Amygdala (tissue), 56 donors: ENCODE measurements around the gene GRID1.
"Not testable (repeated sequence)": the region's sequence is repeated elsewhere in the genome, so short reads cannot be mapped to it uniquely, and the experiment has no call there.

Experiments used
- DNase-seq, 56 donors: peaks; one replicate each; lab custom pipeline; 2025; lab: John Stamatoyannopoulos, UW

The GRID1 gene

DNA sequence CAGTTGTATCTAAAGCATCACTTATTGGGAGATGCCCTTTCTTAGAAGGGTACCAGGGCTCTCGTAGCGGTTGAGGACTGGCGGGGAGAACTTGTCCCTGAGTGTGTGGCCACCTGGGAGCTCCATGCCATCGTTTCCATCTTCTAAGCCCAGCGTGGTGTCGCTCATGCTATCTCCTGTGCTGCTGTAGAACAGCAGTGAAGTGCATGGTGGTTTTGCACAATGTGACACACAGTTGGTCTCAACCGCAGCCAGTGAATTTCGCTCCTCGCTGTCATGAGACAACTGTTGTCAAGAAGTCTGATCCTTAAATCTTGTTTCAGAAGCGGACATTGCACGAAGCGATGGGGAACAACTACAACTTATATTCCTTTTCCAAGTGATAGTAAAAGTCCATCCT lies 283.4 kb downstream of the GRID1 start:
- DNase-seq: no peak

DNA sequence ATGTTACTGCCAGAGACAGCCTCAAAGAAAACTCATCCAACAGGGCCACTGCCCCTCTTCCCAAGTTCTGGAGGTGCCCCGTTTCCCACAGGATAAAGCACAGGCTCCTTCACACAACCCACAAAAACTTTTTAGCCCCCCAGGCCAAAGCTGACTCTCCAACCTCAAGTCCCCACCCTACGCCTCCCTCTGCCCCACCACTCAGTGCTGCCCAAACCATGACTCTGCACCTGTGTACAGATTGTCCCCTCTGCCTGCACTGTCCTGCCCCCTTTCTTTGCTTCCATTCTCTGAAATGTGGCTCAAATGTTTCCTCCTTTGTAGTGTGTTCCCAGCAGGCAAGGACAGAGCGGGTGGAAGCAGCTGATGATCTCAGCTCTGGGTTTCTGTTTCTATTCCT lies 284.0 kb downstream of the GRID1 start:
- no peak for DNase-seq

DNA sequence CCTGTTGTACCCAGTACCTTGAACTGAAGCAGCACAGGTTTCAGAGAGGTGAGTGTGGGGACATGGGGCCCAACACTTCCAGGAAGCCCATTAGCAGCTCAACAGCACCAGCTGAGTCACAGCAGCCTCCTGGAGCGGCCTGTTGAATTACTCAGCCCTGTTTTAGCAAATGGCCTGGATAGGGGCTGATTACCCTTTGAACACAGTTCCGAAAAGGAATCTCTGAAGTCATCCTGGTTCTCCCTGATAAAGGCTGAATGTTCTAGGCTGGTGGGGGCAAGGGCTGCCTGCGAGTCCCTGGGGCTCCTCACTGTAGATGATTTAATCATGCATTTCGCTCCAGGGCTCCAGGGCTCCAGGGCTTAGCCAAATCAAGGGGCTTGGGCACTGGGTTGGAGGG lies 287.5 kb downstream of the GRID1 start:
- peak in 1 of 56 donors; percentile 24 for DNase-seq

DNA sequence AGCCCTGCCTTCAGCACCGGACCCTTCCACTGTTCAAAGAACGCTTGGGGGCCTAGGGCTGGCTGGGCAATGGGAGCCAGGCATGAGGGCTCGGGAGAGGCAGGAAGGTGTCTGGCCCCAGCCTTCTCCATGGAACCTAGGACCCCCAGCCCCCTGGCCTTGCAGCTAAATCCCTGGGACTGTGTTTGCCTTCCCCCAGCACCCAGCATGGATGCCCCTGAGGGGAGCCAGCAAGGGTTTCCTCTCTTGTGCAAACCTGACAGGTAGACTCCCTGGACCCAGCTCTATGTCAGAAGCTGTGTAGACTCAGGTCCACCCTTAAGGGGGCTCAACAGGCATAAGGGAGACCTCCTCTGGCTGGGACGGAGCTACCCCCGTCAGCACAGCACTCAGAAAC lies 288.0 kb downstream of the GRID1 start:
- no peak for DNase-seq

DNA sequence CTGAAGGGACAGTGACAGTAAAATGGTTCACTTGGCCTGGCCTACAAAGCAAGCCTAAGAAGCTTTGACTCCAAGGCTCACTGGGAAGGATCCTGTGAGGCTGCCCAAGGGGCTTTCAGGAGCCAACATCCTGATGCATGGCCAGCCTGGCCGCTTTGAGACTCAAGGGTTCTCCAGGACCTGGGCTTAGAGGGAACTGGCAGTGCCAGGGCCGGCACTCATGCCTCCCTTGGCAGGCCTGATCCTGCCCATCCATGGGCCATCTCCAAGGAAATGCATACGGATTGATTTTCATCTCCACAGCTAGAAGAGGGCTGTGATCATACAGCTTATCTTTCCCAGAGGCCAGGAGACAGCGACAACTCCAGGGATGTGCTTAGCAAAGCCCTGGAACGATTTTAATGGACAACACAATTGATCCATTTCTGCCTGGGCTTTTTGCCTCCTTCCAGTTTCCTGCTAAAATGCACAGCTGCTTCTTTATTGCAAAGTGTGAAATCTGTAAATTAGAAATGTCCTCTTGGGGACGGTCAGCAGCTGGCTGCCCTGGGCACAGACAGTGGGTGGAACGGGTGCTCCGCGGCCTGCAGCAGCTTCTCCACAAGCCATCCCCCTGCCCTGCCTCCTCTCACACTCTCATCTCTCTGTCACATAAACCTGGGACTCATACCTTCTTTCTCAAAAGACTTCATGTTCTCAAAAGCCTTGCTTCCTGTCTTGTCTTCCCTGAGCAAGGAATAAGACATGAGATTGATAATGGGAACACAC lies 288.5 kb downstream of the GRID1 start:
- peak in 5 of 56 donors; percentile 14 to 28 (median 16) for DNase-seq

DNA sequence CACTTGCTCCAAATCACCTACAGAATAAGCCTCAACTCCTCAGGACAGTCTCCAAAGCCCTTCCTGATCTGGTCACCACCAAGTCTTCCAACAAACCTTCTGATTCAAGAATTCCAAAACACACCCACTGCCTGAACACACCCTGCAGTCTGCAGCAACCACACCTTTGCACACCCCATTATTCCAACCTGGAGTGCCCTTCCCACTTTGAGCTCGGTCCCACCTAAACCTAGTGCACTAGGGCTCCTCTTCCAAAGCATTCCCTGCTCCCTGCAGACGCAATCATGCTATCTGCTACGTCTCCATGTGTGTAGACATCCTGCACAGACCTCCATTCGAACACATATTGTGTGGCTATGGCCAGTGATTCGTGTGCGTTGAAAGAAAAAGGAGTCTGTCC lies 289.3 kb downstream of the GRID1 start:
- no peak for DNase-seq

DNA sequence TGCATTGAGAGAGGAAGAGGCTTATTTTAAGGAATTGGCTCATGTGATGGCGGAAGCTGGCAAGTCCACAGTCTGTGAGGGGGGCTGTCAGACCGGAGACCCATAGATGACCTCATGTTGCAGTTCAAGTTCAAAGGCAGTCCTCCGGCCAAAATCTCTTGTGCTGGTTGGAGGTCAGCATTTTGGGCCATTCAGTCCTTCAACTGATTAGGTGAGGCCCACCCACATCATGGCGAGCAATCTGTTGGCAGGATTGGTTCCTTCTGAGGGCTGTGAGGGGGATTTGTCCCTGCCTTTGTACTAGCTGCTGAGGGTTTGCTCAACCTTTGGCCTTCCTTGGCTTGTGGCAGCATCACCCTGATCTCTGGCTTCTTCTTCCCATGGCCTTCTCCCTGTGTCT lies 290.1 kb downstream of the GRID1 start:
- not testable (repeated sequence) for DNase-seq

DNA sequence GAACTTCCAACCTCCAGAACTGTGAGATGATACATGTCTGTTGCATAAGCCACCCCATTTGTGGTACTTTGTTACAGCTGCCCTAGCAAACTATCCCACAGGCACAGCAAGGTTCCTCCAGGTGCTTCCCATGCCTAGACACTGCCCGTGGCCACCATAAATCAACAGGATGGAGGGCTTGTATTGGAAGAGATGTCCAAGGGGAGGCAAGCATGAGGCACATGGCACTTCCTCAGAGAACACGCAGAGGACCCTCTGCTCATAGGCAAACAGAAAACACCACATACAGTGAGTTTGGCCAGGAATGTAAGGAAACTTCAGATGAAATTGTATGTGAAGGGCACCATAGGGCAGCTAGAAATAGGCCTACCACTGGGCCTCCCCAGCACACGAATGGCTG lies 291.1 kb downstream of the GRID1 start:
- DNase-seq: no peak

DNA sequence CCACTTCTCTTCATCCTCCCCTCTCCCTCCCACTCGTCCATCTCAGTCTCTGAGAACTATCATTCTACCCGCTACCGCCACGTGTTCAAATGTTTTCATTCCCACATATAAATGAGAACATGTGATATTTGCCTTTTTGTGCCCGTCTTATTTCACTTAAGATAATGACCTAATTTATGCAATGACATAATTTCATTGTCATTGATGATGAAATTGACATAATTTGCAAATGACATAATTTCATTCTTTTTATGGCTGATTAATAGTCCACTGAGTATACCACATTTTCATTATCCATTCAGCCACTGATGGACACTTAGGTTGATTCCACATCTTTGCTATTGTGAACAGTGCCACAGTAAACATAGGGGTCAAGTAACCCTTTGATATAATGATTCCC lies 292.3 kb downstream of the GRID1 start:
- no peak for DNase-seq

DNA sequence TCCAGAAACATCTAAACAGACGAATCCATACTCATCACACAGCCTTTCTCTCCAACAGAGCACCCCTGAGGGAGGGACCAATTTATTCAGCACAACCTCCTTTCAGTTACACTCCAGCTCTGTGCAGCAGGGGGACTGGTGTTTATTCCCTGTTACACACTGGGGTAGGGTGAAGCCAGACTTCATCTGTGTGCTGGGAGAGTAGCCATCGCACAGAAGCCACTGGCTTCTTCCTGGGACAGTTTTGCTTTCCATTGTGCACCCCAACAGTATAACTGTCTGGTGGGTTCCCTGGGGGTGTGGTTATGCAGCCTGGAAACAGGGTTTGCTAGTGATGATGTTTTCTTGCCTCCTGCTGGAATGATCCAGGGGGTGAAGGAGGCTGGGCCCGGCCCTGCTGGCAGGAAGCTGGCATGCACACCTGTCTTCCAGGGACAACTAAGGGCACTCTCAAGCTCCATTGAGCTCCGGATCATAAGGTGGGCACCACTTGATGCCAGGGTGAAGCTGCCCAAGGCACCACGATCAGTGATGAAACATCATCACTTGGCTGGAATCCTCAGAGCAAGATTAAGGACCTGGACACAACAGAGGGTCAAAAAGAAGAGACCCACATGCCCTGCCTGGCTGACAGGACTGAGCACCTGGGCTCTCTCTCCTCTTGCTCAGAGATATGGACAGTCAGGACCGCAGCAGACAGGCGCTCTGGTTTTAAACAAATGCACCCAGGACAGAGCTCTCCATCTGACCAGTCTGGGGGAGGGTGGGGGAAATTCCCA lies 293.2 kb downstream of the GRID1 start:
- DNase-seq: no peak

DNA sequence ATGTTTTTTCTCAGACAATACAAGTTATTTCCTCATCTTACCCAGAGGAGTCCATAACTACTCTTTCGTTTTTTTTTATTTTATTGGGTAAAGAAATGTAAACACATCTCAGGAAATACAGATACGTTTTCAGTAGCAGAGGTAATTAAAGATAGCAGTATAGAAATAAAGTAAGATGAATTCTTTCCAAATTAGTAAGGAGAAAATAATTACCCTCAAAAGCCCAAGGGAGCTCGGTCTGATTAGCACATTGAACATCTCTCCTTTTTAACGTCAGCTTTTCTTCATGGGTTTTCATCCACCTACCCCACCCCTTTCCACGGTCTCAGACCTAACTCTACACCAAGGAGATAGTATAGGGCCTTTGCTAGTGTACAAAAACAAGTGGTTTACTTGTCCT lies 294.2 kb downstream of the GRID1 start:
- DNase-seq: no peak

DNA sequence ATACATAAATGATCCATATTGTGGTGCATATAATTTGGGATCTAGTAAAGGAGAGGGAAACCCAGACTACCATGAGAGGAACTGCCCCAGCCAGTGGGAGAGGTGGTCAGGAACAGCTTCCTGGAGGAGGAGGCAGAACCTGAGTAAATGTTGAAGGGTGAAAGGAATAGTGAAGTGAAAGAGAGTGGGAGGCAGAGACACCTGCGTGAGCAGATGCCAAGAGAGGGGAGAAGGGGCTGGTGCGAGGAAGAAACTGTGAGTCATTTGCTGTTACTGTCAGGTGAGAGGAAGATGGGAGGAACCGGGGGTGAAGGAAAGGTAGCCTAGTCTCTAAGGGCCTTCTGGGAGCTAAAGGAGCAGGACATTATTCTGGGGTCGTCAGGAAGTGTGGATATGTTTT lies 294.8 kb downstream of the GRID1 start:
- no peak for DNase-seq

DNA sequence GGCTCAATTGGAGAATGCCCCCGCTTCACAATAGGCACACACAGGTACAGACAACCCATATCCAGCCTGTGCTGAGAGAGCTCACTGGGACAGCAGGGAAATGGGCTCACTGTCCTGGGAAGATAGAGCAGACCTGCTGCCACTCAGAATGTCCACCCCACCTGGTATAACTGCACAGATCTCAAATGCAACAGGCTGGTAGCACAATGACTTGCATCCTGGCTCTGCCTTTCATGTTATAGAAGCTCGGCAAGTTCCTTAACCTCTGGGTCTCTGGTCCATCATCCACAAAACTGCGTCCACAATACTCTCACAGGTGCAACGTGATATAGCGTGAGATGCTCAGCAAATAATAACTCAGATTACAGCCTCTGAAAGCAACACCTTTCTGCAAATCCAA lies 295.4 kb downstream of the GRID1 start:
- DNase-seq: no peak

DNA sequence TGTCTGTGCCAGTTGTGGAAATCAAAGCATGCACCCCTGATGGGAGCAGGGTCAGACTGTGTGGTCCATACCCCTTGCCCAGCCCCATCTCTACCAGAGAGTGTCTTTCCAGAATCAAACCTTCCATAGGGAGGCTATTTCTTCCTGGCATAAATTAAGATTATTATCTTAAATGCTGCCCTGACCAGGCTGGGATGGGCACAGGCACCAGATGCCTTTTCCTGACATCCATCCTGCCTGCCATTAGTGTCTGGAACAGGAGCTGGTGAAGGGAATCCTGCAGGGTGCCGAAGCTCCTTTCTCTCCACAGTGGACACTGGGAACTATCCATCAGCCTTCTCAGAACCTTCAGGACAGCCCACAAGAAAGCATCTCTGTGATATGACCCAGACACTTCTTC lies 296.3 kb downstream of the GRID1 start:
- no peak for DNase-seq

DNA sequence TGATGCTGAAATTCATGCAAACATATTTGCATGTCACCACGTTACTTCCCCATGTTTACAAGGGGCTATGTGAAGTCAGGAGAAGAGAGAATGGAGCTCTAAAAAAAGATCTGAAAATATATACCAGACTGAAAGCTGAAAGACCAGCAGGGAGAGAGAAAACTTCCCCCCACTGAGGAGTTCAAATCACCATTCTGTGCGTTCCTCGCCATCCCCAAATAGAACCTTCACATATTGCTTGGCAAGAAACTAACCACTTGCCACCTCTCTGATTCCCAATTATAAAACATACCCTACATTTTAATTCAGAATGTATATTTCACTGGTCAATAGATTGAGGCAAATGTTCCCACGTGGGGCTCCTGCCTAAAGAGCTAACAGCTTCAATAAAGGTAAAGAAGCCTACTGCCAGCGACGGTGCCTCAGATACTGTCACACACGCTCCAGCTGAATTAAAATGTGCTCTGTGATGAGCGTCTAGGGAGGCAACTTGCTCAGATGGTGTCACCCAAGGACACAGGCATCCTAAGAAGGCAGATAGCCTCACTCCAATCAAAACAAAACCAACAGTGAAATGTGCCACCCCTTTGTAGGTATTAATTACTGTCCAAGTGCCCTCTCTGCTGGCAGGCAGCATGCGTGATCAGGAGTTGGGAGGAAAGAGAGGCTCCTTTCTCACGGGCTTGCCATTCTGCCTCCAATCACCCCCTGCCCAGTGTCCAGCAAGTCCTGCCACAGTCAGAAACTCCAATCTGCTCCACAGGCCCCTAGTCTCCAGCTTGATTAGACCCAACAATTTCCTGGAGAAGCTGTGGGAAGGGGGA lies 298.2 kb downstream of the GRID1 start:
- DNase-seq: no peak

DNA sequence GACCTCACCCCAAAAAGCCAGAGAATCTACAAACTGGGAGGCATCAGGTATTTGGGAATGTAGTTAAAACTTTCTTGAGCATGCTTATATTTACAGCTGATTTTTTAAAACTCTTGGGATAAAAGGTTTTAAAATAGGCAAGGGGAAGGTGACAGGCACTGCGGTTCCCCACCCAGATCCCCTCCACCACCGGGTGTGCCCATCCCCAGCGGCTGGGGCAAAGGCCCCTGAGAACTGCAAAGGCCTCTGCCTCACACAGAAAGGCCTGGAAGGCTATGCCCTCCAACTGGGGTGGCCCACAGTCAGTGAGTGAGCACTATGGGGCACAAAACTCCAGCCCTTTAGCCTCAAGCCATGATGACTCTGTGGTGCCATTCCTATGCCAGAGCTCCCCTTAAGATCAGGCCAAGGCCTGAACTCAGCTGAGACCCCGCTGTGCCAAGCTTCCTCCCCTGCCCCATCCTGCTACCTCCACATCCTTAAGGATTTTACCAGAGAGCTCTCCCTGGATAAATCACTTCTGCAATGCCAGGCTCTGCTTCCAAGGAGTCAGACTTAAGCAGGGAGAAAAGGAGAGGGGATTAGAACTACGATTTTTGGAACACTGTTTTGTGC lies 299.1 kb downstream of the GRID1 start:
- DNase-seq: no peak

DNA sequence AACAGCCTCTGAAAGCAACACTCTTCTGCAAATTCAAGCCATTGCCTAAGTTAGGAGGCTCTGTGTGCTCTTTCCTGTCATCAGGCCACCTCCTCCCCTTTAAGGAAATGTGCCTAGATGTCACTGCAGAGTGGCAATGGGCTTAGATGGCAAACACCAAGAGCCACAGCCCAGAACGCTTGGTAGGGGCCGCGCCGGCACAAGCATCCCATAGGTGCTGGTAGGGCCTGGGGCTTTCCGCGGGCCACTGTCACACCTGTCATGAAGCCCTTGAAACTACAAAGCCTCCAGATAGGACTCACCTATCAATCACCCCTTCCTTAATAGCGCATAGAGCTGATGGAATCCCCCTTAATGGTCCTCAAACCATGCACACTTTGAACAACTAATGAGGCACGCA lies 299.9 kb downstream of the GRID1 start:
- DNase-seq: no peak

DNA sequence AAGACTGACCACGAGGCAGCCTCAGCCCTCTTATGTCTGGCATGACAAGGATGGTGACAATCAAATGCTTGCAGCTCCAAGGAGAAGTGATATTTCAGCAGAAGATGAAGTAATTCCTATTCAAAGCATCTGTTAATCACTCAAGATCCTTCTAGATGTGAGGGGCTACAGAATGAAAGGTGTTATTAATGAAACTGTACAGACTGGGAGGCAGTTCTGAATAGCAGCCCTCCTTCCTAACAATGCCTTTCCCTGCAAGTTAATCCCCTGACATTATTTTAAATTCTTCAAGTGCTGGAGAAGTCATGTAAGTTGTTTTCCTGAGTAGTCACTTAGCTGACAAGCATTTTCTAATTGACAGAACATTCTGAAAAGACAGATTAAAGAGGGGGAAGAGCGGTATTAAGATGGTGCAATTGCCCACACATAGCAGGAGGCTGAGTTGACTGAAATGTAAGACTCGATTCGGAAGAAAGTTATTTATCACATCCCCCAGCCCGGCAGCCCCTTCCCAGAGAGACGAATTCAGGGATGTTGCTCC lies 300.8 kb downstream of the GRID1 start:
- no peak for DNase-seq

DNA sequence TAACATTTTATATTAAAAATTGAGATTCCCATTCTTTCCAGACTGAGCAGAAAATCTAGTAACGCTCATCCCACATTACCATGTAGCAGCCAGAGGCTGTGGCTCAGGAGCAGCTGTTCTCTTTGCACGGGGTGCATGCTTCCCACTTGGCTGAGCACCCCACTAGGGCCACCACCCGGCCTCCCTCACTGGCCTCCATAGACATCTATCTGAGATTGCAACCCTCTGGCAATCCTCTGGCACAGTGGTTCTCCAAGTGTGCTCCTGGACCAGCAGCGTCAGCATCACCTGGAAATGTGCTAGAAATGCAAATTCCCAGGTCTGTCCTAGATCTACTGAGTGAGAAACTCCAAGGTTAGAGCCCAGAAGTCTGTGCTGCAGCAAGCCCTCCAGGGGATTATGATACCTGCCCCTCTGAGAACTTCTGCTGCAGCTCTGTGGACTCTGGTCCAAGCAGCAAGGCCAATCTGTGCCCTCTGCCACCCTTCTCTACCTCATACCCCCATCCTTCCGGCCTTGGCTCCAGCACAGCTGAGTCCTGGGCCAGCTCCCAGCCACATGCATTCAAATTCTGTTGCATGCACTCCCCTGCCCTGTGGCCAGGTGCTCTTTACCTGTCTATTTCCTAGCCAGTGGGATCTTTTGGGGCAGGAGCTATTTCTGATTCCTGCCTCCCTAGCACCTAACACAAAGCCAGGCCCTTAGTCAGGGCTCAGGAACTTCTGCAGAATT lies 301.5 kb downstream of the GRID1 start:
- DNase-seq: no peak

DNA sequence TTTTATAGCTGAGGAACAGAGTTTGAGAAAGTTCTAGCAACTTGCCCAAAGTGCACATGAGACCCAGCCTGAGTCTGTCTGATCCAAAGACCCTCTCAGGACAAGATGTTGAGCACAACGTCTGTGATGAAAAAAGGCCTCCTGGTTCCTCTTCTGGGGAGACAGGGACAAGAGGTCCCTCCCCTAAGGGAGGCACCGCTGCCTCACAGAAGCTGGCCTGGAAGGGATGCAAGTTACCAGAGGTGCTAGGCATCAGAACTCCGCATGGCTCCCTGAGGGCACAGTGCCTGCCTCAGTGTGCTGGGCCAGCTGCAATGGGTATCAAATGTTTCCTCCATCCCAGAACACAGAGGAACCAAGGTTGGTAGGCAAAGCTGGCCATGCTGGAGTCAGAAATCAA lies 302.4 kb downstream of the GRID1 start:
- no peak for DNase-seq
